Measurements from ENCODE around the gene HAGHL.

- TF ChIP-seq GABPA (IDR thresholded peaks at IDR 0.05; ENCODE audit: borderline replicate concordance, insufficient read depth, low read length) (no peak), HDAC2 (IDR thresholded peaks at IDR 0.05; ENCODE audit: borderline replicate concordance in 1 of 2, low read depth in 2 of 2, low read length in 2 of 2) (no peak), POLR2A (IDR thresholded peaks at IDR 0.05; ENCODE audit: control extremely low read depth in 1 of 2, low read depth in 2 of 2, low read length in 2 of 2) (no peak), EZH2 (IDR thresholded peaks at IDR 0.05; ENCODE audit: low read depth, low read length, severe bottlenecking) (no peak), MAX (IDR thresholded peaks at IDR 0.05) (no peak), FOSL1 (IDR thresholded peaks at IDR 0.05; ENCODE audit: insufficient read depth, low read depth, low read length) (no peak), SRF (IDR thresholded peaks at IDR 0.05; ENCODE audit: low read depth, low read length) (no peak), ASH2L (IDR thresholded peaks at IDR 0.05; ENCODE audit: low read length) (no peak), ZNF274 (IDR thresholded peaks at IDR 0.05; ENCODE audit: borderline replicate concordance, extremely low read depth, low read length) (no peak)
- TF ChIP-seq, protein P1, sequence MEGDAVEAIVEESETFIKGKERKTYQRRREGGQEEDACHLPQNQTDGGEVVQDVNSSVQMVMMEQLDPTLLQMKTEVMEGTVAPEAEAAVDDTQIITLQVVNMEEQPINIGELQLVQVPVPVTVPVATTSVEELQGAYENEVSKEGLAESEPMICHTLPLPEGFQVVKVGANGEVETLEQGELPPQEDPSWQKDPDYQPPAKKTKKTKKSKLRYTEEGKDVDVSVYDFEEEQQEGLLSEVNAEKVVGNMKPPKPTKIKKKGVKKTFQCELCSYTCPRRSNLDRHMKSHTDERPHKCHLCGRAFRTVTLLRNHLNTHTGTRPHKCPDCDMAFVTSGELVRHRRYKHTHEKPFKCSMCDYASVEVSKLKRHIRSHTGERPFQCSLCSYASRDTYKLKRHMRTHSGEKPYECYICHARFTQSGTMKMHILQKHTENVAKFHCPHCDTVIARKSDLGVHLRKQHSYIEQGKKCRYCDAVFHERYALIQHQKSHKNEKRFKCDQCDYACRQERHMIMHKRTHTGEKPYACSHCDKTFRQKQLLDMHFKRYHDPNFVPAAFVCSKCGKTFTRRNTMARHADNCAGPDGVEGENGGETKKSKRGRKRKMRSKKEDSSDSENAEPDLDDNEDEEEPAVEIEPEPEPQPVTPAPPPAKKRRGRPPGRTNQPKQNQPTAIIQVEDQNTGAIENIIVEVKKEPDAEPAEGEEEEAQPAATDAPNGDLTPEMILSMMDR (IDR thresholded peaks at IDR 0.05; ENCODE audit: control extremely low read depth in 1 of 3, insufficient read depth in 1 of 3, low read depth in 1 of 3, low read length in 3 of 3): no peak
- TF ChIP-seq, protein P2, sequence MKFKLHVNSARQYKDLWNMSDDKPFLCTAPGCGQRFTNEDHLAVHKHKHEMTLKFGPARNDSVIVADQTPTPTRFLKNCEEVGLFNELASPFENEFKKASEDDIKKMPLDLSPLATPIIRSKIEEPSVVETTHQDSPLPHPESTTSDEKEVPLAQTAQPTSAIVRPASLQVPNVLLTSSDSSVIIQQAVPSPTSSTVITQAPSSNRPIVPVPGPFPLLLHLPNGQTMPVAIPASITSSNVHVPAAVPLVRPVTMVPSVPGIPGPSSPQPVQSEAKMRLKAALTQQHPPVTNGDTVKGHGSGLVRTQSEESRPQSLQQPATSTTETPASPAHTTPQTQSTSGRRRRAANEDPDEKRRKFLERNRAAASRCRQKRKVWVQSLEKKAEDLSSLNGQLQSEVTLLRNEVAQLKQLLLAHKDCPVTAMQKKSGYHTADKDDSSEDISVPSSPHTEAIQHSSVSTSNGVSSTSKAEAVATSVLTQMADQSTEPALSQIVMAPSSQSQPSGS (IDR thresholded peaks at IDR 0.05; ENCODE audit: low read length): no peak
Measured at GRCh38 chr16:778909-779527, 52.1 kb downstream of the HAGHL start.

All from H1 (cell line).